Measurements from ENCODE around the gene HTR4. TPM values are rescaled to one million over a fixed set of nuclear protein-coding genes. Genes with fewer than 3 reads are reported as not detected.
A peak's percentile ranks its signal among the peaks of the same experiment; 100 is the strongest.

Gene HTR4
- total RNA-seq, result not detected in 2 replicates
- long read RNA-seq, result 0 reads

- Mint-ChIP-seq H3K36me3 (ENCODE audit: insufficient read depth) (no peaks in the 10 kb centered on the region), H3K27me3 (peaks cover 65% of the 10 kb centered on the region), H3K27ac (no peak within 1 kb of the TSS), H3K4me3 (ENCODE audit: low read depth) (peak within 1 kb of the TSS; percentile 58), H3K4me1 (ENCODE audit: low read depth) (peaks cover 7% of the 10 kb centered on the region), H3K9me3 (ENCODE audit: low read depth) (no peaks in the 10 kb centered on the region)
- peak; percentile 28 for TF ChIP-seq CTCF (IDR thresholded peaks at IDR 0.05; ENCODE audit: unreplicated experiment)
- no peak for DNase-seq (ENCODE audit: low spot score, unreplicated experiment)
These were observed at the start of gene HTR4 for GRCh38 chr5:148653836-148654781. TSS of gene HTR4 (minus strand) at chr5:148654527. CDS start at chr5:148637014, 17,513 bp downstream.

- no peak for TF ChIP-seq CTCF (IDR thresholded peaks at IDR 0.05; ENCODE audit: unreplicated experiment)
- no peak for DNase-seq (ENCODE audit: low spot score, unreplicated experiment)
- peaks cover 5% of the 10 kb centered on the region for H3K9me3 Mint-ChIP-seq (ENCODE audit: low read depth)
- H3K27me3 Mint-ChIP-seq, result no peaks in the 10 kb centered on the region
- H3K36me3 Mint-ChIP-seq (ENCODE audit: insufficient read depth), result no peaks in the 10 kb centered on the region
- H3K27ac Mint-ChIP-seq, result no peak overlapping the region
- no peak overlapping the region for H3K4me3 Mint-ChIP-seq (ENCODE audit: low read depth)
- H3K4me1 Mint-ChIP-seq (ENCODE audit: low read depth), result no peaks in the 10 kb centered on the region
These were observed 47.8 kb upstream of the HTR4 start for GRCh38 chr5:148702019-148702596.

GRCh38 chr5:148699028-148699427 lies 44.7 kb upstream of the HTR4 start:
- no peak for TF ChIP-seq CTCF (IDR thresholded peaks at IDR 0.05; ENCODE audit: unreplicated experiment)
- peaks cover 5% of the 10 kb centered on the region for H3K9me3 Mint-ChIP-seq (ENCODE audit: low read depth)
- H3K27ac Mint-ChIP-seq, result no peak overlapping the region
- no peak for DNase-seq (ENCODE audit: low spot score, unreplicated experiment)
- no peaks in the 10 kb centered on the region for H3K27me3 Mint-ChIP-seq
- no peaks in the 10 kb centered on the region for H3K4me1 Mint-ChIP-seq (ENCODE audit: low read depth)
- no peak overlapping the region for H3K4me3 Mint-ChIP-seq (ENCODE audit: low read depth)
- H3K36me3 Mint-ChIP-seq (ENCODE audit: insufficient read depth), result no peaks in the 10 kb centered on the region

GRCh38 chr5:148697809-148698196 lies 43.5 kb upstream of the HTR4 start:
- TF ChIP-seq CTCF (IDR thresholded peaks at IDR 0.05; ENCODE audit: unreplicated experiment), result no peak

GRCh38 chr5:148697180-148697808 lies 43.0 kb upstream of the HTR4 start:
- DNase-seq (ENCODE audit: low spot score, unreplicated experiment), result no peak
- Mint-ChIP-seq H3K36me3 (ENCODE audit: insufficient read depth) (no peaks in the 10 kb centered on the region), H3K9me3 (ENCODE audit: low read depth) (peaks cover 4% of the 10 kb centered on the region), H3K27ac (no peak overlapping the region), H3K4me1 (ENCODE audit: low read depth) (no peaks in the 10 kb centered on the region), H3K27me3 (no peaks in the 10 kb centered on the region), H3K4me3 (ENCODE audit: low read depth) (no peak overlapping the region)
- TF ChIP-seq CTCF (IDR thresholded peaks at IDR 0.05; ENCODE audit: unreplicated experiment), result no peak

More at GRCh38 chr5:148697809-148698196, 43.5 kb upstream of the HTR4 start:
- Mint-ChIP-seq H3K4me1 (ENCODE audit: low read depth) (no peaks in the 10 kb centered on the region), H3K36me3 (ENCODE audit: insufficient read depth) (no peaks in the 10 kb centered on the region), H3K27me3 (no peaks in the 10 kb centered on the region), H3K27ac (no peak overlapping the region), H3K9me3 (ENCODE audit: low read depth) (peaks cover 5% of the 10 kb centered on the region), H3K4me3 (ENCODE audit: low read depth) (no peak overlapping the region)
- no peak for DNase-seq (ENCODE audit: low spot score, unreplicated experiment)
